PC-9 (cell line): ENCODE results near the gene CRYGN. TPM values are rescaled to one million over a fixed set of nuclear protein-coding genes. Genes with fewer than 3 reads are reported as not detected.

ENCODE experiments used
- BruUV-seq: library from RNA; stranded (reverse); fragments of 400-500 nt; replicated peaks from 2 replicates; lab custom pipeline; 2021; lab: Mats Ljungman, UMichigan
- CTCF ChIA-PET: fragments of 300-600 bp; sonication (Branson Sonifier 250); formaldehyde crosslinking; loops from one replicate; lab custom pipeline; 2022; ENCODE audit warnings: antibody characterized with exemption; lab: Charles Lee
- POLR2A ChIA-PET: fragments of 300-600 bp; sonication (Branson Sonifier 250); formaldehyde crosslinking; loops from one replicate; lab custom pipeline; 2022; ENCODE audit warnings: antibody characterized with exemption; ENCODE audit not compliant: unreplicated experiment; lab: Charles Lee
- DNase-seq, 2 experiments: peaks; one replicate each; pipeline versions ENCODE4 v3.0.0 to v3.0.0-alpha.2; 2015 to 2022; ENCODE audit warnings: mixed read lengths in 1 of 2
- H2AFZ ChIP-seq: fragments of 200-600 bp; sonication (generic); 2 replicates; pipeline ENCODE4 v1.8.1; 2017; ENCODE audit warnings: antibody characterized with exemption
- H3F3A ChIP-seq: fragments of 200-600 bp; sonication (generic); 2 replicates; pipeline ENCODE4 v1.8.1; 2017; ENCODE audit warnings: antibody characterized with exemption, mild to moderate bottlenecking, low read depth; ENCODE audit not compliant: insufficient read depth
- H3K27ac ChIP-seq: fragments of 200-600 bp; sonication (generic); 2 replicates; pipeline ENCODE4 v1.6.1; 2016; ENCODE audit warnings: mixed run types
- H3K27me3 ChIP-seq: fragments of 200-600 bp; sonication (generic); 2 replicates; pipeline ENCODE4 v1.6.1; 2016; ENCODE audit warnings: low read depth, mixed run types; ENCODE audit not compliant: insufficient read depth
- H3K36me3 ChIP-seq: fragments of 200-600 bp; sonication (generic); 2 replicates; pipeline ENCODE4 v1.6.1; 2016; ENCODE audit warnings: low read depth, mixed run types
- H3K4me1 ChIP-seq: fragments of 200-600 bp; sonication (generic); replicated peaks from 2 replicates; pipeline ENCODE4 v1.6.1; 2016; ENCODE audit warnings: mixed run types; ENCODE audit not compliant: insufficient read depth
- H3K4me2 ChIP-seq: fragments of 200-600 bp; sonication (generic); 2 replicates; pipeline ENCODE4 v1.6.1; 2017; ENCODE audit warnings: mixed run types
- H3K4me3 ChIP-seq: fragments of 200-600 bp; sonication (generic); 2 replicates; pipeline ENCODE4 v1.6.1; 2016; ENCODE audit warnings: mixed run types
- H3K79me2 ChIP-seq: fragments of 200-600 bp; sonication (generic); 2 replicates; pipeline ENCODE4 v1.6.1; 2017; ENCODE audit warnings: low read depth, mixed run types
- H3K9me2 ChIP-seq: fragments of 200-600 bp; sonication (generic); 2 replicates; pipeline ENCODE4 v1.8.1; 2017; ENCODE audit warnings: mild to moderate bottlenecking; ENCODE audit not compliant: insufficient read depth
- H3K9me3 ChIP-seq: fragments of 200-600 bp; sonication (generic); 2 replicates; pipeline ENCODE4 v1.8.1; 2016; ENCODE audit warnings: low read depth; ENCODE audit not compliant: insufficient read depth
- H4K20me1 ChIP-seq: fragments of 200-600 bp; sonication (generic); 2 replicates; pipeline ENCODE4 v1.8.1; 2017; ENCODE audit not compliant: insufficient read depth
- CTCF ChIP-seq: fragments of 200-600 bp; sonication (generic); conservative IDR thresholded peaks from 2 replicates; pipeline ENCODE4 v1.6.1; 2017; ENCODE audit warnings: mixed run types, antibody characterized with exemption, mild to moderate bottlenecking, moderate library complexity
- EZH2 ChIP-seq: fragments of 200-600 bp; sonication (generic); IDR thresholded peaks from 2 replicates; pipeline ENCODE4 v1.8.0; 2017; ENCODE audit warnings: antibody characterized with exemption, low read depth
- intact Hi-C: fragments of 100-400 bp; cut with micrococcal nuclease; formaldehyde crosslinking; loops from one replicate; pipeline ENCODE4 v1.10.0; 2022; ENCODE audit not compliant: unreplicated experiment
- total RNA-seq: library from RNA; stranded (reverse); gene quantifications from 2 replicates; pipeline ENCODE4 v1.2.3, GENCODE V29; 2021

The CRYGN gene
- total RNA-seq, 1 experiment from 2014 or later = 1.0 TPM

- Histone ChIP-seq H3K79me2 (no peaks in the 10 kb centered on the region), H3K4me3 (no peak overlapping the region), H3K27me3 (no peaks in the 10 kb centered on the region), H3K9me2 (no peaks in the 10 kb centered on the region), H3F3A (no peaks in the 10 kb centered on the region), H2AFZ (no peak overlapping the region), H3K4me2 (no peak overlapping the region), H3K4me1 (peaks cover 21% of the 10 kb centered on the region), H3K27ac (no peak overlapping the region), H3K36me3 (no peaks in the 10 kb centered on the region), H3K9me3 (0 out of 2 replicates have a peak, but pooled peaks cover 11% of the 10 kb centered on the region), H4K20me1 (no peaks in the 10 kb centered on the region)
- POLR2A ChIA-PET = no interaction called here
- intact Hi-C loops = no loop called here
- BruUV-seq = no TSS peak
- DNase-seq = no peak
- CTCF ChIA-PET = no interaction called here
- TF ChIP-seq CTCF (no peak), EZH2 (no peak)
Measured at GRCh38 chr7:151422212-151422611, 17.7 kb downstream of the CRYGN start.

DNA sequence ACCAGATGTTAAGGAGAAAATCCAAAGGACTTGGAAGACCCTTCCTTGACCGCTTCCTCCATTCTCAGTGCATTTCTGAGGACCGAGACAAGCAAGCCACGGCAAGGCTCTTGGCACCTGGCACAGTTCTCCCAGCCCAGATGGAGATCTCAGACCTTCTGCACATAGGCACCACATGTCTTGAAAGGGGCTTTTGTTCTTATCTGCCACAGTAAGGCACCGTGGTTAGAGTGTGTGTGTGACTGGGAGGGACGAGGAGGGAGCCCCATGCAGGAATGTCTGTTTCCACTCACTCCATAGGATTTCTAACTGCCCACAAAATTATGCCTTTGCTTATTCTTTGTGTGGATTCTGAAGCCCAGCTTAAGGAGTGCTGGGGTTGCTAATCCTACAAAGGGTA, 19.8 kb downstream of the CRYGN start:
- H3K9me3 ChIP-seq = 0 out of 2 replicates have a peak, but pooled peaks cover 11% of the 10 kb centered on the region
- POLR2A ChIA-PET = no interaction called here
- no peak overlapping the region for H3K4me3 ChIP-seq
- no peaks in the 10 kb centered on the region for H3K79me2 ChIP-seq
- CTCF ChIA-PET = interaction anchor here (0.5 kb wide), 1 partner anchor 8 kb away, joined by 3 read pairs; no protein-coding TSS in a partner anchor
- no peak overlapping the region for H3K27ac ChIP-seq
- no peak overlapping the region for H2AFZ ChIP-seq
- peaks cover 14% of the 10 kb centered on the region; the same call in 1 of the 2 replicates for H3K4me1 ChIP-seq
- H4K20me1 ChIP-seq = no peaks in the 10 kb centered on the region
- no peaks in the 10 kb centered on the region for H3K36me3 ChIP-seq
- BruUV-seq = no TSS peak
- no peaks in the 10 kb centered on the region for H3K9me2 ChIP-seq
- intact Hi-C loops = no loop called here
- H3K27me3 ChIP-seq = no peaks in the 10 kb centered on the region
- H3F3A ChIP-seq = no peaks in the 10 kb centered on the region
- no peak overlapping the region for H3K4me2 ChIP-seq
- TF ChIP-seq CTCF (no peak), EZH2 (no peak)
- no peak for DNase-seq

DNA sequence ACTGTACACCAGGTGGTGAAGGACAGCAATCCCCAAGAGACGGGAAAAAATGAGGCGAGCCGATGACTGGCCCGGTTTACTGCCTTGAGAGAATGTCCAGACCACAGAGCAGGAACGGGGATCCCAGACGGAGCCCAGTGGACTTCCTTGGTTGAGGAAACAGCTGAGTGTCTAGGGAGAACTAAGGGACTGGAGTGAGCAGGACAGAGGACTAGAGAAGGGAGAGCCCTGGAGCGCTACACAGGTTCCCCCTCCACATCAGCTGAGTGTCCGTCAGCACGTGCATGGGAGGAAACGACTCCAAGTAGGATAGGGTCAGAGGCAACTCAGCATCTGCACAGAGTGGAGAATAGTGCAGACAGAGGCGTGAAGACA, 23.0 kb downstream of the CRYGN start:
- ChIA-PET POLR2A (no interaction called here), CTCF (no interaction called here)
- no peaks in the 10 kb centered on the region for H4K20me1 ChIP-seq
- H3F3A ChIP-seq = no peaks in the 10 kb centered on the region
- intact Hi-C loops = no loop called here
- no TSS peak for BruUV-seq
- no peaks in the 10 kb centered on the region for H3K36me3 ChIP-seq
- no peak overlapping the region for H3K4me3 ChIP-seq
- H3K27me3 ChIP-seq = peaks cover 4% of the 10 kb centered on the region; the same call in 1 of the 2 replicates
- DNase-seq = no peak
- H3K79me2 ChIP-seq = no peaks in the 10 kb centered on the region
- H3K27ac ChIP-seq = no peak overlapping the region
- no peaks in the 10 kb centered on the region for H3K9me2 ChIP-seq
- no peak overlapping the region for H2AFZ ChIP-seq
- H3K4me1 ChIP-seq = peaks cover 7% of the 10 kb centered on the region; the same call in 1 of the 2 replicates
- no peak overlapping the region for H3K4me2 ChIP-seq
- H3K9me3 ChIP-seq = 0 out of 2 replicates have a peak, but pooled peaks cover under 1% of the 10 kb centered on the region
- TF ChIP-seq CTCF (no peak), EZH2 (no peak)
